NOMO-1 treated with dmso at 0.1 percent for 144 hours (cell line): ENCODE results near the gene ADORA3.
A peak's percentile ranks its signal among the peaks of the same experiment; 100 is the strongest.
"Not testable (repeated sequence)": the region's sequence is repeated elsewhere in the genome, so short reads cannot be mapped to it uniquely, and the experiment has no call there.

Experiments
- DNase-seq: peaks from one replicate; lab custom pipeline; 2025; ENCODE audit not compliant: unreplicated experiment; lab: John Stamatoyannopoulos, UW

The ADORA3 gene

GRCh38 chr1:111503585-111504060, at the start of gene ADORA3, which contains the start of gene TMIGD3:
Gene ADORA3 (minus strand): TSS chr1:111503633. CDS start chr1:111503354, 279 bp downstream.
Gene TMIGD3 (minus strand): TSS chr1:111503633. CDS start chr1:111503354, 279 bp downstream.
- DNase-seq, result peak; percentile 87

- no peak for DNase-seq
Measured at GRCh38 chr1:111553196-111553595, 49.8 kb upstream of the ADORA3 start.

- no peak for DNase-seq
Measured at GRCh38 chr1:111552587-111552986, 49.2 kb upstream of the ADORA3 start.

- DNase-seq, result no peak
Measured at GRCh38 chr1:111551623-111552411, 48.4 kb upstream of the ADORA3 start.

GRCh38 chr1:111547786-111548185, 44.4 kb upstream of the ADORA3 start:
- not testable (repeated sequence) for DNase-seq

- no peak for DNase-seq
Measured at GRCh38 chr1:111542187-111542586, 38.8 kb upstream of the ADORA3 start.

GRCh38 chr1:111541721-111542120, 38.3 kb upstream of the ADORA3 start:
- no peak for DNase-seq

GRCh38 chr1:111540928-111541327, 37.5 kb upstream of the ADORA3 start:
- DNase-seq, result no peak

GRCh38 chr1:111538343-111539025, 35.1 kb upstream of the ADORA3 start:
- no peak for DNase-seq

- DNase-seq, result no peak
Measured at GRCh38 chr1:111535256-111536191, 32.1 kb upstream of the ADORA3 start.

GRCh38 chr1:111520053-111520452, 16.6 kb upstream of the ADORA3 start:
- DNase-seq, result no peak

GRCh38 chr1:111517469-111518225, 14.2 kb upstream of the ADORA3 start:
- no peak for DNase-seq

- DNase-seq, result peak; percentile 53
Measured at GRCh38 chr1:111516005-111516535, 12.6 kb upstream of the ADORA3 start.

- no peak for DNase-seq
Measured at GRCh38 chr1:111515291-111516004, 12.0 kb upstream of the ADORA3 start.

GRCh38 chr1:111513410-111514020, 10.1 kb upstream of the ADORA3 start:
- DNase-seq, result no peak

GRCh38 chr1:111512931-111513330, 9.5 kb upstream of the ADORA3 start:
- DNase-seq, result no peak

- no peak for DNase-seq
Measured at GRCh38 chr1:111512132-111512889, 8.9 kb upstream of the ADORA3 start.

GRCh38 chr1:111511370-111511769, 7.9 kb upstream of the ADORA3 start:
- no peak for DNase-seq
